ENCODE data around the gene CCDC27. TPM values are rescaled to one million over a fixed set of nuclear protein-coding genes. Genes with fewer than 3 reads are reported as not detected.
"Not testable (repeated sequence)": the region's sequence is repeated elsewhere in the genome, so short reads cannot be mapped to it uniquely, and the experiment has no call there.

CCDC27 gene
- total RNA-seq, 1 experiment from 2014 or later, result not detected

GRCh38 chr1:3796215-3797061 lies 44.2 kb downstream of the CCDC27 start, which contains the start of gene LRRC47:
Gene LRRC47, minus strand, starts transcription at chr1:3796498. Its CDS starts 22 bp downstream, at chr1:3796476.
- ChIA-PET CTCF (no interaction called here), POLR2A (interaction anchor here (0.5 kb wide), 1 partner anchor 352 kb away, joined by 6 read pairs; no protein-coding TSS in a partner anchor)
- Histone ChIP-seq H3K36me3 (ENCODE audit: control insufficient read depth, insufficient read depth, low read length) (no peaks in the 10 kb centered on the region; the same call in 1 of the 2 replicates), H3K4me1 (ENCODE audit: control insufficient read depth, insufficient read depth, low read length) (peaks cover 4% of the 10 kb centered on the region), H3K4me3 (ENCODE audit: low read depth in 2 of 2, low read length in 2 of 2) (peak within 1 kb of the TSS; percentile 82 to 96), H3K27ac (ENCODE audit: low read length) (peak within 1 kb of the TSS; percentile 97), H3K27me3 (ENCODE audit: control insufficient read depth, insufficient read depth, low read length) (no peaks in the 10 kb centered on the region), H3K9me3 (ENCODE audit: control insufficient read depth, insufficient read depth, low read depth, low read length) (no peaks in the 10 kb centered on the region)
- intact Hi-C loops (cut with micrococcal nuclease; ENCODE audit: unreplicated experiment), result no loop called here
- DNase-seq (ENCODE audit: low read depth, low spot score), result peak; percentile 53
- no TSS peak for BruUV-seq (replicated peaks)
- in situ Hi-C loops (cut with HindIII; ENCODE audit: low pct_unique_long_range_greater_than_20kb, low sequenced_read_pairs), result no loop called here
- peak; percentile 92 for TF ChIP-seq POLR2AphosphoS5 (IDR thresholded peaks at IDR 0.05; ENCODE audit: low read depth, low read length)
- no peak for TF ChIP-seq REST (IDR thresholded peaks at IDR 0.05; ENCODE audit: insufficient read depth in 1 of 2, low read depth in 2 of 2, low read length in 1 of 2)
- peak; percentile 97; the same call in 1 of the 2 replicates for TF ChIP-seq SIN3A (IDR thresholded peaks at IDR 0.05; ENCODE audit: borderline replicate concordance, insufficient read depth, low read depth, low read length)
- ATAC-seq, result peak; percentile 100

GRCh38 chr1:3799976-3800685 lies 47.9 kb downstream of the CCDC27 start:
- DNase-seq (ENCODE audit: low read depth, low spot score), result no peak
- H3K9me3 ChIP-seq (ENCODE audit: control insufficient read depth, insufficient read depth, low read depth, low read length), result no peaks in the 10 kb centered on the region
- in situ Hi-C loops (cut with HindIII; ENCODE audit: low pct_unique_long_range_greater_than_20kb, low sequenced_read_pairs), result no loop called here
- H3K27ac ChIP-seq (ENCODE audit: low read length), result no peak overlapping the region
- no peaks in the 10 kb centered on the region; the same call in 1 of the 2 replicates for H3K36me3 ChIP-seq (ENCODE audit: control insufficient read depth, insufficient read depth, low read length)
- POLR2A ChIA-PET, result no interaction called here
- intact Hi-C loops (cut with micrococcal nuclease; ENCODE audit: unreplicated experiment), result no loop called here
- CTCF ChIA-PET, result no interaction called here
- TF ChIP-seq POLR2AphosphoS5 (IDR thresholded peaks at IDR 0.05; ENCODE audit: low read depth, low read length), result no peak
- TF ChIP-seq, protein P1, sequence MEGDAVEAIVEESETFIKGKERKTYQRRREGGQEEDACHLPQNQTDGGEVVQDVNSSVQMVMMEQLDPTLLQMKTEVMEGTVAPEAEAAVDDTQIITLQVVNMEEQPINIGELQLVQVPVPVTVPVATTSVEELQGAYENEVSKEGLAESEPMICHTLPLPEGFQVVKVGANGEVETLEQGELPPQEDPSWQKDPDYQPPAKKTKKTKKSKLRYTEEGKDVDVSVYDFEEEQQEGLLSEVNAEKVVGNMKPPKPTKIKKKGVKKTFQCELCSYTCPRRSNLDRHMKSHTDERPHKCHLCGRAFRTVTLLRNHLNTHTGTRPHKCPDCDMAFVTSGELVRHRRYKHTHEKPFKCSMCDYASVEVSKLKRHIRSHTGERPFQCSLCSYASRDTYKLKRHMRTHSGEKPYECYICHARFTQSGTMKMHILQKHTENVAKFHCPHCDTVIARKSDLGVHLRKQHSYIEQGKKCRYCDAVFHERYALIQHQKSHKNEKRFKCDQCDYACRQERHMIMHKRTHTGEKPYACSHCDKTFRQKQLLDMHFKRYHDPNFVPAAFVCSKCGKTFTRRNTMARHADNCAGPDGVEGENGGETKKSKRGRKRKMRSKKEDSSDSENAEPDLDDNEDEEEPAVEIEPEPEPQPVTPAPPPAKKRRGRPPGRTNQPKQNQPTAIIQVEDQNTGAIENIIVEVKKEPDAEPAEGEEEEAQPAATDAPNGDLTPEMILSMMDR (IDR thresholded peaks at IDR 0.05), result no peak
- no peak for TF ChIP-seq TCF7L2 (IDR thresholded peaks at IDR 0.05; ENCODE audit: low read depth, low read length)
- no peak for TF ChIP-seq REST (IDR thresholded peaks at IDR 0.05; ENCODE audit: insufficient read depth in 1 of 2, low read depth in 2 of 2, low read length in 1 of 2)
- TF ChIP-seq SIN3A (IDR thresholded peaks at IDR 0.05; ENCODE audit: borderline replicate concordance, insufficient read depth, low read depth, low read length), result no peak
- H3K4me1 ChIP-seq (ENCODE audit: control insufficient read depth, insufficient read depth, low read length), result peaks cover 2% of the 10 kb centered on the region
- no peak overlapping the region for H3K4me3 ChIP-seq (ENCODE audit: low read depth in 2 of 2, low read length in 2 of 2)
- BruUV-seq (replicated peaks), result no TSS peak
- ATAC-seq, result no peak
- H3K27me3 ChIP-seq (ENCODE audit: control insufficient read depth, insufficient read depth, low read length), result no peaks in the 10 kb centered on the region

- H3K27ac ChIP-seq (ENCODE audit: low read length); POLR2A ChIA-PET; H3K27me3 ChIP-seq (ENCODE audit: control insufficient read depth, insufficient read depth, low read length); H3K4me1 ChIP-seq (ENCODE audit: control insufficient read depth, insufficient read depth, low read length); ATAC-seq; H3K9me3 ChIP-seq (ENCODE audit: control insufficient read depth, insufficient read depth, low read depth, low read length); H3K36me3 ChIP-seq (ENCODE audit: control insufficient read depth, insufficient read depth, low read length); in situ Hi-C loops (cut with HindIII; ENCODE audit: low pct_unique_long_range_greater_than_20kb, low sequenced_read_pairs); BruUV-seq (replicated peaks); intact Hi-C loops (cut with micrococcal nuclease; ENCODE audit: unreplicated experiment); H3K4me3 ChIP-seq (ENCODE audit: low read depth in 2 of 2, low read length in 2 of 2); DNase-seq (ENCODE audit: low read depth, low spot score): not testable (repeated sequence)
- CTCF ChIA-PET, result interaction anchor here (1.1 kb wide), 1 partner anchor 26 kb away, joined by 3 read pairs; no protein-coding TSS in a partner anchor
Observed at GRCh38 chr1:3800795-3801194, 48.5 kb downstream of the CCDC27 start.
